Measurements from ENCODE around the gene APBB2.

Gene APBB2

GRCh38 chr4:40842318-40842717, 372.0 kb downstream of the APBB2 start:
- Histone ChIP-seq H3K27me3 (replicated peaks; ENCODE audit: control insufficient read depth, insufficient read depth, low read length) (no peaks in the 10 kb centered on the region), H3K4me1 (ENCODE audit: control insufficient read depth, insufficient read depth, low read length) (no peaks in the 10 kb centered on the region), H3K9ac (ENCODE audit: low read length) (no peak overlapping the region), H3K9me3 (ENCODE audit: control insufficient read depth, low read length) (no peaks in the 10 kb centered on the region), H3K4me3 (ENCODE audit: low read length) (no peak overlapping the region), H3K36me3 (ENCODE audit: control insufficient read depth, insufficient read depth, low read length, severe bottlenecking) (peaks cover 12% of the 10 kb centered on the region)
- DNase-seq (ENCODE audit: low read depth) = no peak

- Histone ChIP-seq H3K4me1 (ENCODE audit: control insufficient read depth, insufficient read depth, low read length) (no peaks in the 10 kb centered on the region), H3K36me3 (ENCODE audit: control insufficient read depth, insufficient read depth, low read length, severe bottlenecking) (peaks cover 20% of the 10 kb centered on the region), H3K9ac (ENCODE audit: low read length) (no peak overlapping the region), H3K9me3 (ENCODE audit: control insufficient read depth, low read length) (no peaks in the 10 kb centered on the region), H3K27me3 (replicated peaks; ENCODE audit: control insufficient read depth, insufficient read depth, low read length) (no peaks in the 10 kb centered on the region), H3K4me3 (ENCODE audit: low read length) (no peak overlapping the region)
- peak; percentile 42 for DNase-seq (ENCODE audit: low read depth)
Measured at GRCh38 chr4:40840985-40841571, 373.3 kb downstream of the APBB2 start.

GRCh38 chr4:40840255-40840984, 373.9 kb downstream of the APBB2 start:
- Histone ChIP-seq H3K4me3 (ENCODE audit: low read length) (no peak overlapping the region), H3K36me3 (ENCODE audit: control insufficient read depth, insufficient read depth, low read length, severe bottlenecking) (peaks cover 26% of the 10 kb centered on the region), H3K27me3 (replicated peaks; ENCODE audit: control insufficient read depth, insufficient read depth, low read length) (no peaks in the 10 kb centered on the region), H3K9me3 (ENCODE audit: control insufficient read depth, low read length) (no peaks in the 10 kb centered on the region), H3K4me1 (ENCODE audit: control insufficient read depth, insufficient read depth, low read length) (no peaks in the 10 kb centered on the region), H3K9ac (ENCODE audit: low read length) (no peak overlapping the region)
- no peak for DNase-seq (ENCODE audit: low read depth)

- Histone ChIP-seq H3K27me3 (replicated peaks; ENCODE audit: control insufficient read depth, insufficient read depth, low read length) (no peaks in the 10 kb centered on the region), H3K9ac (ENCODE audit: low read length) (no peak overlapping the region), H3K9me3 (ENCODE audit: control insufficient read depth, low read length) (no peaks in the 10 kb centered on the region), H3K4me3 (ENCODE audit: low read length) (no peak overlapping the region), H3K4me1 (ENCODE audit: control insufficient read depth, insufficient read depth, low read length) (no peaks in the 10 kb centered on the region), H3K36me3 (ENCODE audit: control insufficient read depth, insufficient read depth, low read length, severe bottlenecking) (peaks cover 26% of the 10 kb centered on the region)
- no peak for DNase-seq (ENCODE audit: low read depth)
Measured at GRCh38 chr4:40838742-40839141, 375.6 kb downstream of the APBB2 start.

GRCh38 chr4:40837094-40837870, 377.1 kb downstream of the APBB2 start:
- Histone ChIP-seq H3K4me3 (ENCODE audit: low read length) (no peak overlapping the region), H3K9ac (ENCODE audit: low read length) (no peak overlapping the region), H3K9me3 (ENCODE audit: control insufficient read depth, low read length) (no peaks in the 10 kb centered on the region), H3K36me3 (ENCODE audit: control insufficient read depth, insufficient read depth, low read length, severe bottlenecking) (peaks cover 34% of the 10 kb centered on the region), H3K27me3 (replicated peaks; ENCODE audit: control insufficient read depth, insufficient read depth, low read length) (no peaks in the 10 kb centered on the region), H3K4me1 (ENCODE audit: control insufficient read depth, insufficient read depth, low read length) (no peaks in the 10 kb centered on the region)
- no peak for DNase-seq (ENCODE audit: low read depth)

GRCh38 chr4:40833212-40833611, 381.1 kb downstream of the APBB2 start:
- no peak overlapping the region for H3K4me3 ChIP-seq (ENCODE audit: low read length)
- H3K4me1 ChIP-seq (ENCODE audit: control insufficient read depth, insufficient read depth, low read length) = no peaks in the 10 kb centered on the region
- peaks cover 62% of the 10 kb centered on the region for H3K36me3 ChIP-seq (ENCODE audit: control insufficient read depth, insufficient read depth, low read length, severe bottlenecking)
- no peak overlapping the region for H3K9ac ChIP-seq (ENCODE audit: low read length)
- no peak for DNase-seq (ENCODE audit: low read depth)
- H3K9me3 ChIP-seq (ENCODE audit: control insufficient read depth, low read length) = no peaks in the 10 kb centered on the region
- H3K27me3 ChIP-seq (replicated peaks; ENCODE audit: control insufficient read depth, insufficient read depth, low read length) = no peaks in the 10 kb centered on the region

GRCh38 chr4:40832175-40832574, 382.2 kb downstream of the APBB2 start:
- Histone ChIP-seq H3K4me1 (ENCODE audit: control insufficient read depth, insufficient read depth, low read length) (no peaks in the 10 kb centered on the region), H3K27me3 (replicated peaks; ENCODE audit: control insufficient read depth, insufficient read depth, low read length) (no peaks in the 10 kb centered on the region), H3K36me3 (ENCODE audit: control insufficient read depth, insufficient read depth, low read length, severe bottlenecking) (peaks cover 67% of the 10 kb centered on the region), H3K9ac (ENCODE audit: low read length) (no peak overlapping the region), H3K4me3 (ENCODE audit: low read length) (no peak overlapping the region), H3K9me3 (ENCODE audit: control insufficient read depth, low read length) (no peaks in the 10 kb centered on the region)
- DNase-seq (ENCODE audit: low read depth) = no peak

GRCh38 chr4:40831146-40831907, 383.0 kb downstream of the APBB2 start:
- Histone ChIP-seq H3K9me3 (ENCODE audit: control insufficient read depth, low read length) (no peaks in the 10 kb centered on the region), H3K27me3 (replicated peaks; ENCODE audit: control insufficient read depth, insufficient read depth, low read length) (no peaks in the 10 kb centered on the region), H3K9ac (ENCODE audit: low read length) (no peak overlapping the region), H3K36me3 (ENCODE audit: control insufficient read depth, insufficient read depth, low read length, severe bottlenecking) (peaks cover 70% of the 10 kb centered on the region), H3K4me1 (ENCODE audit: control insufficient read depth, insufficient read depth, low read length) (no peaks in the 10 kb centered on the region), H3K4me3 (ENCODE audit: low read length) (no peak overlapping the region)
- no peak for DNase-seq (ENCODE audit: low read depth)

- no peaks in the 10 kb centered on the region for H3K9me3 ChIP-seq (ENCODE audit: control insufficient read depth, low read length)
- H3K4me3 ChIP-seq (ENCODE audit: low read length) = no peak overlapping the region
- no peaks in the 10 kb centered on the region for H3K4me1 ChIP-seq (ENCODE audit: control insufficient read depth, insufficient read depth, low read length)
- no peaks in the 10 kb centered on the region for H3K27me3 ChIP-seq (replicated peaks; ENCODE audit: control insufficient read depth, insufficient read depth, low read length)
- H3K9ac ChIP-seq (ENCODE audit: low read length) = no peak overlapping the region
- no peak for DNase-seq (ENCODE audit: low read depth)
- H3K36me3 ChIP-seq (ENCODE audit: control insufficient read depth, insufficient read depth, low read length, severe bottlenecking) = peaks cover 76% of the 10 kb centered on the region
Measured at GRCh38 chr4:40829586-40829985, 384.8 kb downstream of the APBB2 start.

- Histone ChIP-seq H3K36me3 (ENCODE audit: control insufficient read depth, insufficient read depth, low read length, severe bottlenecking) (peaks cover 78% of the 10 kb centered on the region), H3K4me1 (ENCODE audit: control insufficient read depth, insufficient read depth, low read length) (no peaks in the 10 kb centered on the region), H3K9me3 (ENCODE audit: control insufficient read depth, low read length) (no peaks in the 10 kb centered on the region), H3K4me3 (ENCODE audit: low read length) (no peak overlapping the region), H3K27me3 (replicated peaks; ENCODE audit: control insufficient read depth, insufficient read depth, low read length) (no peaks in the 10 kb centered on the region), H3K9ac (ENCODE audit: low read length) (no peak overlapping the region)
- no peak for DNase-seq (ENCODE audit: low read depth)
Measured at GRCh38 chr4:40828661-40829060, 385.7 kb downstream of the APBB2 start.

GRCh38 chr4:40827758-40828157, 386.6 kb downstream of the APBB2 start:
- H3K27me3 ChIP-seq (replicated peaks; ENCODE audit: control insufficient read depth, insufficient read depth, low read length) = no peaks in the 10 kb centered on the region
- H3K4me1 ChIP-seq (ENCODE audit: control insufficient read depth, insufficient read depth, low read length) = no peaks in the 10 kb centered on the region
- no peak overlapping the region for H3K9ac ChIP-seq (ENCODE audit: low read length)
- H3K36me3 ChIP-seq (ENCODE audit: control insufficient read depth, insufficient read depth, low read length, severe bottlenecking) = peaks cover 78% of the 10 kb centered on the region
- no peak overlapping the region for H3K4me3 ChIP-seq (ENCODE audit: low read length)
- no peaks in the 10 kb centered on the region for H3K9me3 ChIP-seq (ENCODE audit: control insufficient read depth, low read length)
- no peak for DNase-seq (ENCODE audit: low read depth)
